SK-N-SH (cell line): ENCODE data around the gene TMED8. TPM values are rescaled to one million over a fixed set of nuclear protein-coding genes. Genes with fewer than 3 reads are reported as not detected.

Experiments used
- CTCF ChIA-PET: fragments of 300-600, 350-600 bp; formaldehyde crosslinking; extraction: SDS; loops from one replicate; lab custom pipeline; 2021; lab: Yijun Ruan, JAX
- POLR2A ChIA-PET: fragments of 350-600 bp; sonication (Branson Sonifier 250); formaldehyde crosslinking; extraction: SDS; loops from one replicate; lab custom pipeline; 2020; ENCODE audit warnings: antibody characterized with exemption, inconsistent platforms; lab: Yijun Ruan, JAX
- DNase-seq: peaks from one replicate; pipeline ENCODE4 v3.0.0; 2012
- H2AFZ ChIP-seq: fragments of 200-600 bp; sonication (generic); 2 replicates; pipeline ENCODE4 v1.8.1; 2016; ENCODE audit warnings: antibody characterized with exemption, mild to moderate bottlenecking, low read depth
- H3F3A ChIP-seq: fragments of 200-600 bp; sonication (generic); replicated peaks from 2 replicates; pipeline ENCODE3; 2016; ENCODE audit warnings: antibody characterized with exemption, mild to moderate bottlenecking; ENCODE audit not compliant: insufficient read depth
- H3K27ac ChIP-seq, 2 experiments: fragments of 200-500 bp in 1 of 2; fragments of 200-600 bp in 1 of 2; sonication (Bioruptor generic) in 1 of 2; sonication (generic), shearing (Covaris generic) in 1 of 2; 2 replicates each; pipeline versions ENCODE4 v1.5.1 to v1.6.1; 2014 to 2016; ENCODE audit warnings: low read depth in 2 of 2, inconsistent platforms in 1 of 2, low read length in 1 of 2, mild to moderate bottlenecking in 1 of 2, mixed read lengths in 1 of 2
- H3K27me3 ChIP-seq: fragments of 200-600 bp; sonication (generic), shearing (Covaris generic); 2 replicates; pipeline ENCODE4 v1.6.1; 2016; ENCODE audit warnings: mixed run types; ENCODE audit not compliant: insufficient read depth
- H3K36me3 ChIP-seq, 2 experiments: fragments of 200-500 bp in 1 of 2; fragments of 200-600 bp in 1 of 2; sonication (Bioruptor generic) in 1 of 2; sonication (generic) in 1 of 2; replicated peaks in 1 of 2; 2 replicates each; pipeline versions ENCODE3 to v1.5.1; 2014 to 2016; ENCODE audit warnings: low read length in 1 of 2, mild to moderate bottlenecking in 1 of 2; ENCODE audit not compliant: insufficient read depth in 2 of 2, control insufficient read depth in 1 of 2
- H3K4me1 ChIP-seq, 2 experiments: fragments of 200-500 bp in 1 of 2; fragments of 200-600 bp in 1 of 2; sonication (Bioruptor generic) in 1 of 2; sonication (generic), shearing (Covaris generic) in 1 of 2; 2 replicates each; pipeline versions ENCODE4 v1.5.1 to v1.6.1; 2014 to 2016; ENCODE audit warnings: low read depth in 1 of 2, low read length in 1 of 2, mixed run types in 1 of 2; ENCODE audit not compliant: insufficient read depth in 2 of 2, control insufficient read depth in 1 of 2
- H3K4me2 ChIP-seq: fragments of 200-600 bp; sonication (generic), shearing (Covaris generic); 2 replicates; pipeline ENCODE4 v1.6.1; 2017; ENCODE audit warnings: mixed run types
- H3K4me3 ChIP-seq, 2 experiments: fragments of 200-500 bp in 1 of 2; fragments of 200-600 bp in 1 of 2; sonication (Bioruptor generic) in 1 of 2; sonication (generic), shearing (Covaris generic) in 1 of 2; 2 replicates each; pipeline versions ENCODE4 v1.5.1 to v1.8.1; 2014 to 2016; ENCODE audit warnings: low read depth in 2 of 2, inconsistent platforms in 1 of 2, low read length in 1 of 2, mild to moderate bottlenecking in 1 of 2, mixed read lengths in 1 of 2, moderate library complexity in 1 of 2
- H3K79me2 ChIP-seq: fragments of 200-600 bp; sonication (generic); 2 replicates; pipeline ENCODE4 v1.8.1; 2017; ENCODE audit warnings: mild to moderate bottlenecking; ENCODE audit not compliant: insufficient read depth
- H3K9ac ChIP-seq: fragments of 200-600 bp; sonication (generic); 2 replicates; pipeline ENCODE4 v1.6.1; 2017; ENCODE audit warnings: mixed run types
- H3K9me2 ChIP-seq: fragments of 200-600 bp; sonication (generic); 2 replicates; pipeline ENCODE4 v1.6.1; 2017; ENCODE audit warnings: mixed run types
- H3K9me3 ChIP-seq: fragments of 200-600 bp; sonication (generic); 2 replicates; pipeline ENCODE4 v1.6.1; 2017; ENCODE audit warnings: mixed run types, mild to moderate bottlenecking, moderate library complexity
- H4K20me1 ChIP-seq: fragments of 200-600 bp; sonication (generic); 2 replicates; pipeline ENCODE4 v1.6.1; 2017; ENCODE audit warnings: mild to moderate bottlenecking, mixed run types; ENCODE audit not compliant: insufficient read depth
- CTCF ChIP-seq: fragments of 200-600 bp; sonication (generic); IDR thresholded peaks from 2 replicates; pipeline ENCODE4 v1.6.1; 2017; ENCODE audit warnings: antibody characterized with exemption, mild to moderate bottlenecking, moderate library complexity
- FOXJ3 ChIP-seq: sonication (generic); formaldehyde crosslinking; IDR thresholded peaks from 2 replicates; pipeline ENCODE4 v1.5.1; 2020; ENCODE audit warnings: mild to moderate bottlenecking, missing genetic modification reagents
- FOXM1 ChIP-seq: IDR thresholded peaks from 2 replicates; pipeline ENCODE4 v1.4.0; 2012; ENCODE audit warnings: low read depth, mild to moderate bottlenecking
- IRF3 ChIP-seq: fragments of 150-350 bp; IDR thresholded peaks from 2 replicates; pipeline ENCODE4 v1.6.1; 2016; ENCODE audit warnings: mild to moderate bottlenecking, low read depth, low read length
- MAX ChIP-seq: IDR thresholded peaks from 2 replicates; pipeline ENCODE4 v1.4.0; 2012; ENCODE audit warnings: low read depth
- MEF2A ChIP-seq: IDR thresholded peaks from 2 replicates; pipeline ENCODE4 v1.4.0; 2012; ENCODE audit warnings: low read depth, borderline replicate concordance
- PBX3 ChIP-seq: IDR thresholded peaks from 2 replicates; pipeline ENCODE4; 2012
- POLR2AphosphoS5 ChIP-seq: IDR thresholded peaks from 2 replicates; pipeline ENCODE4 v1.6.1; 2012; ENCODE audit warnings: low read depth, low read length
- RXRA ChIP-seq: IDR thresholded peaks from 2 replicates; pipeline ENCODE4 v1.4.0; 2012; ENCODE audit warnings: low read depth, mild to moderate bottlenecking, borderline replicate concordance
- SMC3 ChIP-seq: IDR thresholded peaks from 2 replicates; pipeline ENCODE4 v1.6.1; 2012; ENCODE audit warnings: low read depth, low read length, improper control_type of control experiment
- USF1 ChIP-seq: IDR thresholded peaks from 2 replicates; pipeline ENCODE4 v1.4.0; 2012; ENCODE audit warnings: low read depth, borderline replicate concordance
- ZBTB33 ChIP-seq: IDR thresholded peaks from 2 replicates; pipeline ENCODE4 v1.4.0; 2012; ENCODE audit warnings: low read depth, borderline replicate concordance
- WGBS: methylation state at CpG from one replicate; pipeline ENCODE4 v1.1.6; 2017; ENCODE audit warnings: low lambda C conversion rate; 5-methylcytosine and 5-hydroxymethylcytosine counted together
- polyA plus RNA-seq, 3 experiments: library from polyadenylated mRNA; depleted of rRNA; stranded (reverse); fragments of >200 nt; gene quantifications; 2 replicates each; pipeline ENCODE4 v1.2.3, GENCODE V29; 2012

The TMED8 gene
- polyA plus RNA-seq, 1 of the 3 experiments (the other 2 are of a cell fraction) = 2.3 TPM

GRCh38 chr14:77329872-77330271 lies 47.0 kb downstream of the TMED8 start:
- no peak overlapping the region for H2AFZ ChIP-seq
- POLR2A ChIA-PET = interaction anchor here (1.1 kb wide), 1 partner anchor 9 kb away, joined by 3 read pairs; the partner anchor contains the start of genes GSTZ1 and POMT2
- TF ChIP-seq ZBTB33 (no peak), FOXM1 (no peak), CTCF (no peak), IRF3 (no peak), POLR2AphosphoS5 (no peak), USF1 (no peak), FOXJ3 (CRISPR knock-in tag) (no peak), MAX (no peak), SMC3 (no peak), MEF2A (no peak), PBX3 (no peak), RXRA (no peak)

More at GRCh38 chr14:77329872-77330271, 47.0 kb downstream of the TMED8 start:
- Histone ChIP-seq H3K79me2 (no peaks in the 10 kb centered on the region), H3K27me3 (no peaks in the 10 kb centered on the region), H3K4me1 (no peaks in the 10 kb centered on the region), H4K20me1 (no peaks in the 10 kb centered on the region), H3K27ac (no peak overlapping the region; a peak in 1 of 4 replicates), H3K4me2 (no peak overlapping the region), H3K36me3 (no peaks in the 10 kb centered on the region), H3K9me2 (no peaks in the 10 kb centered on the region), H3K4me3 (no peak overlapping the region), H3K9ac (no peak overlapping the region), H3F3A (no peaks in the 10 kb centered on the region), H3K9me3 (no peaks in the 10 kb centered on the region)
- CTCF ChIA-PET = interaction anchor here (2.2 kb wide), 1 partner anchor 14 kb away, joined by 10 read pairs; no protein-coding TSS in a partner anchor
- DNase-seq = no peak
- 93% methylated on average over 4 of the region's 7 CpGs for WGBS
